Caco-2 (cell line): ENCODE results near the gene LEO1. TPM values are rescaled to one million over a fixed set of nuclear protein-coding genes. Genes with fewer than 3 reads are reported as not detected.

Experiments used
- BruUV-seq: library from RNA; stranded (reverse); fragments of 400-500 nt; replicated peaks from 2 replicates; lab custom pipeline; 2021; lab: Mats Ljungman, UMichigan
- CTCF ChIA-PET: fragments of 300-600 bp; sonication (Branson Sonifier 250); formaldehyde crosslinking; loops from one replicate; lab custom pipeline; 2022; ENCODE audit warnings: antibody characterized with exemption; lab: Charles Lee
- POLR2A ChIA-PET: fragments of 300-600 bp; sonication (Branson Sonifier 250); formaldehyde crosslinking; loops from one replicate; lab custom pipeline; 2022; ENCODE audit warnings: antibody characterized with exemption; lab: Charles Lee
- DNase-seq, 2 experiments: peaks; one replicate each; pipeline versions ENCODE4 v3.0.0 to v3.0.0-alpha.2; 2020 to 2022
- H3K27me3 ChIP-seq: replicated peaks from 2 replicates; pipeline ENCODE4 v1.6.0; 2011; ENCODE audit warnings: low read length; ENCODE audit not compliant: control insufficient read depth, insufficient read depth
- H3K36me3 ChIP-seq: 2 replicates; pipeline ENCODE4 v1.5.1; 2011; ENCODE audit warnings: low read length; ENCODE audit not compliant: control insufficient read depth, insufficient read depth
- H3K4me1 ChIP-seq: fragments of 250-450 bp; sonication (Bioruptor Pico); 2 replicates; pipeline ENCODE4 v1.5.1; 2020; ENCODE audit warnings: mild to moderate bottlenecking
- H3K4me3 ChIP-seq: 2 replicates; pipeline ENCODE4 v1.5.1; 2011; ENCODE audit warnings: low read depth, mild to moderate bottlenecking, control low read depth, low read length
- H3K9me3 ChIP-seq: fragments of 250-450 bp; sonication (Bioruptor Pico); 2 replicates; pipeline ENCODE4 v1.5.1; 2020; ENCODE audit warnings: mild to moderate bottlenecking, moderate library complexity
- H3K27ac Mint-ChIP-seq: one replicate; pipeline ENCODE4 v1.8.0; 2022; ENCODE audit warnings: mixed read lengths; ENCODE audit not compliant: unreplicated experiment
- H3K27me3 Mint-ChIP-seq: one replicate; pipeline ENCODE4 v1.8.0; 2022; ENCODE audit warnings: mixed read lengths; ENCODE audit not compliant: insufficient read depth, unreplicated experiment
- H3K36me3 Mint-ChIP-seq: one replicate; pipeline ENCODE4 v1.8.0; 2022; ENCODE audit warnings: mild to moderate bottlenecking, mixed read lengths; ENCODE audit not compliant: insufficient read depth, unreplicated experiment
- H3K4me1 Mint-ChIP-seq: one replicate; pipeline ENCODE4 v1.8.0; 2022; ENCODE audit warnings: low read depth, mixed read lengths; ENCODE audit not compliant: unreplicated experiment
- H3K4me3 Mint-ChIP-seq: one replicate; pipeline ENCODE4 v1.8.0; 2022; ENCODE audit warnings: mild to moderate bottlenecking, moderate library complexity, mixed read lengths; ENCODE audit not compliant: unreplicated experiment
- H3K9me3 Mint-ChIP-seq: one replicate; pipeline ENCODE4 v1.8.0; 2022; ENCODE audit warnings: mixed read lengths; ENCODE audit not compliant: unreplicated experiment
- intact Hi-C: fragments of 100-400 bp; cut with micrococcal nuclease; formaldehyde crosslinking; loops from one replicate; pipeline ENCODE4 v1.10.0; 2022; ENCODE audit not compliant: unreplicated experiment
- total RNA-seq: library from RNA; stranded (reverse); gene quantifications from 2 replicates; pipeline ENCODE4 v1.2.3, GENCODE V29; 2022
- TF ChIP-seq, protein P1 (sequence below), 2 experiments: fragments of 200-600 bp in 1 of 2; IDR thresholded peaks; 1 replicate in 1 of 2; 2 replicates in 1 of 2; pipeline versions ENCODE4 v1.5.1 to v1.8.0; 2011 to 2022; ENCODE audit warnings: antibody characterized with exemption in 1 of 2, control low read depth in 1 of 2, inconsistent platforms in 1 of 2, low read depth in 1 of 2, low read length in 1 of 2, mild to moderate bottlenecking in 1 of 2, moderate library complexity in 1 of 2; ENCODE audit not compliant: insufficient read depth in 1 of 2, severe bottlenecking in 1 of 2, unreplicated experiment in 1 of 2

The LEO1 gene
- total RNA-seq, 1 experiment from 2014 or later: 30.7 TPM

DNA sequence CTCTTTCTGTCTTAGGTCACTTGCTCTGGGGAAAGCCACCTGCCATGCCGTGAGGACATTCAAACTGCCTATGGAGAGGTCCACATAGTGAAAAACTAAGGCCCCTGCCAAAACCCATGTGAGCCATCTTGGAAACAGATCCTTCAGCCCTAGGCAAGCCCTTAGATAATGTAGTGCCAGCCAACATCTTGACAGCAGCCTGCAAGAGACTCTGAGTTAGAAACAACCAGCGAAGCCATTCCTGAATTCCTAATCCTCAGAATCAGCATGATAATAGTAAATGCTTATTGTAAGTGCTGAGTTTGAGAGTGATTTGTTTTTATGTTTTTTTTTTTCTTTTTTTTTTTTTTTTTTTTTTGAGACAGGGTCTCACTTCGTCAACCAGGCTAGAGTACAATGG is 40.6 kb downstream of the LEO1 start:
- H3K4me1 Mint-ChIP-seq: no peaks in the 10 kb centered on the region
- intact Hi-C loops: no loop called here
- H3K4me3 ChIP-seq: no peak overlapping the region
- H3K27ac Mint-ChIP-seq: no peak overlapping the region
- BruUV-seq: no TSS peak
- H3K4me1 ChIP-seq: no peaks in the 10 kb centered on the region
- H3K27me3 ChIP-seq: no peaks in the 10 kb centered on the region
- H3K4me3 Mint-ChIP-seq: no peak overlapping the region
- no peak for DNase-seq
- TF ChIP-seq, protein P1, sequence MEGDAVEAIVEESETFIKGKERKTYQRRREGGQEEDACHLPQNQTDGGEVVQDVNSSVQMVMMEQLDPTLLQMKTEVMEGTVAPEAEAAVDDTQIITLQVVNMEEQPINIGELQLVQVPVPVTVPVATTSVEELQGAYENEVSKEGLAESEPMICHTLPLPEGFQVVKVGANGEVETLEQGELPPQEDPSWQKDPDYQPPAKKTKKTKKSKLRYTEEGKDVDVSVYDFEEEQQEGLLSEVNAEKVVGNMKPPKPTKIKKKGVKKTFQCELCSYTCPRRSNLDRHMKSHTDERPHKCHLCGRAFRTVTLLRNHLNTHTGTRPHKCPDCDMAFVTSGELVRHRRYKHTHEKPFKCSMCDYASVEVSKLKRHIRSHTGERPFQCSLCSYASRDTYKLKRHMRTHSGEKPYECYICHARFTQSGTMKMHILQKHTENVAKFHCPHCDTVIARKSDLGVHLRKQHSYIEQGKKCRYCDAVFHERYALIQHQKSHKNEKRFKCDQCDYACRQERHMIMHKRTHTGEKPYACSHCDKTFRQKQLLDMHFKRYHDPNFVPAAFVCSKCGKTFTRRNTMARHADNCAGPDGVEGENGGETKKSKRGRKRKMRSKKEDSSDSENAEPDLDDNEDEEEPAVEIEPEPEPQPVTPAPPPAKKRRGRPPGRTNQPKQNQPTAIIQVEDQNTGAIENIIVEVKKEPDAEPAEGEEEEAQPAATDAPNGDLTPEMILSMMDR (IDR thresholded peaks at IDR 0.05; ENCODE audit: insufficient read depth in 1 of 2, low read depth in 1 of 2, low read length in 1 of 2, severe bottlenecking in 1 of 2, unreplicated experiment in 1 of 2): no peak
- H3K27me3 Mint-ChIP-seq: no peaks in the 10 kb centered on the region
- H3K9me3 ChIP-seq: no peaks in the 10 kb centered on the region
- POLR2A ChIA-PET: no interaction called here
- CTCF ChIA-PET: no interaction called here
- H3K36me3 Mint-ChIP-seq: peaks cover 5% of the 10 kb centered on the region
- no peaks in the 10 kb centered on the region for H3K36me3 ChIP-seq
- H3K9me3 Mint-ChIP-seq: no peaks in the 10 kb centered on the region

DNA sequence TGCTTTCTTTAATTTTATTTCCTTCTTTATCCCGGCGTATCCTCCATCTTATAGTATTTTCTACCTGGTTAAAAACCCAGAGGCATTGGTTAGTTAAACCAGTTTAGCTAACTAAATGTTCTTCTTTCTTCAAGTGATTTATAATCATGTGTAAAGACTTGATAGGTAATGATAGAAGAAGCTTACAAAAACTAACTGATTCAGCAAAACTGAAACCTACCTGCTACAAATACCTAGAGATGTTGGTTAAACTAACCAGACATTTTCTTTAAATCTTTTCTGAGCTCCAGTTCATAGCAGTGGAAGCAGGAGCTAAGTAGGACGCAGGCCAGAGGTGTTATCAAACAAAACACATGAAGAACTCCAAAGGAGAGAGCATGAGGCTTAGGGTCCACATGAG is 44.8 kb downstream of the LEO1 start:
- Mint-ChIP-seq H3K27me3 (no peaks in the 10 kb centered on the region), H3K27ac (no peak overlapping the region), H3K36me3 (peaks cover 24% of the 10 kb centered on the region), H3K4me1 (no peaks in the 10 kb centered on the region), H3K9me3 (no peaks in the 10 kb centered on the region), H3K4me3 (no peak overlapping the region)
- Histone ChIP-seq H3K4me3 (no peak overlapping the region), H3K36me3 (no peaks in the 10 kb centered on the region), H3K4me1 (no peaks in the 10 kb centered on the region), H3K27me3 (no peaks in the 10 kb centered on the region), H3K9me3 (no peaks in the 10 kb centered on the region)
- POLR2A ChIA-PET: interaction anchor here (0.6 kb wide), 1 partner anchor 252 kb away, joined by 3 read pairs; no protein-coding TSS in a partner anchor
- BruUV-seq: no TSS peak
- intact Hi-C loops: loop anchor here (5.0 kb wide), 1 partner anchor 280 kb away; no protein-coding TSS in a partner anchor
- DNase-seq: no peak
- TF ChIP-seq, protein P1 (IDR thresholded peaks at IDR 0.05; ENCODE audit: insufficient read depth in 1 of 2, low read depth in 1 of 2, low read length in 1 of 2, severe bottlenecking in 1 of 2, unreplicated experiment in 1 of 2): no peak
- CTCF ChIA-PET: no interaction called here

DNA sequence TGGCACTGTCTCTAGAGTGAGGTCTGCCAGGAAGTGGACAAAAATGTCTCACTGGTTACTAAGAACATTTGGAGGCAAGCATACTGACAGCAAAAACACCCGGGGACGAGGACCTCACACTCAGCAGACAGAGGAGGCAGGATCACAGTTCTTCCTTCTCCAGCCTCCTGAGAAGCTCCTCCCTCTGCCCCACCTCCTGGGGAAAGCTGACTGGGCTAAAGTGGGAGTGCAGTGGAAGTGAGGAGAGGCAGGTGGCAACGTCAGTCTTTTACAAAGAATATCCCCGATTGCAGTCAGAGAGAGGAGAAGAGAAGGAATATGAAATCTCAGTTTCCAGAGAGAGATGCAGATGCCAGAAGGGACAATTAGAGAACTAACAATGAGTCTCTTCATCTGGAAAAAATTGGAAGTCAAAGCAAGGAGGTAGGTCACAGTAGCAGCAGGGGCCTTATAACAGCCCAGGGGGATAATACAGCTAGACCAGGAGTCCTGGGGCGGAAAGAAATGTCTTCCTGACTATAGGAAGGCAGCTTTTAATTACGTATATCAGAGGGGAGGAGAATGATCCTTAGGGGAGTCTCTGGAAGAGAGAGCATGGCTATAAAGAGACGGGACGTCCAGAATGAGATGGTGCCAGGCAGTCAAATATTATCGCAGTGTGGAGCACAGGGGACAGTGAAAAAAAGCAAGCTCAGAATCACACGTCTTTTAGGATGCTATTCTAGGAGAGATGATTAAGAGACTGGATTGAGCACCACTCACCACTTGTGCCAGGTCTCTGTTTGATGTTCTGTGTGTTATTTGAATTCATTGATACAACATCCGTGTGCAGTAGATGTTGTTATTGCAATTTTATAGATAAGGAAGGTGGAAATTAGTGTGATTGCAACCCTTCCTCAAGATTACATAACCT is 47.2 kb downstream of the LEO1 start:
- no peaks in the 10 kb centered on the region for H3K9me3 Mint-ChIP-seq
- H3K4me1 Mint-ChIP-seq: no peaks in the 10 kb centered on the region
- ChIA-PET CTCF (no interaction called here), POLR2A (no interaction called here)
- Histone ChIP-seq H3K36me3 (no peaks in the 10 kb centered on the region; the same call in 1 of the 2 replicates), H3K4me3 (no peak overlapping the region), H3K4me1 (no peaks in the 10 kb centered on the region), H3K9me3 (no peaks in the 10 kb centered on the region), H3K27me3 (no peaks in the 10 kb centered on the region)
- no peaks in the 10 kb centered on the region for H3K27me3 Mint-ChIP-seq
- BruUV-seq: no TSS peak
- intact Hi-C loops: loop anchor here (5.0 kb wide), 1 partner anchor 277 kb away; no protein-coding TSS in a partner anchor
- DNase-seq: peak in 1 of 2 experiments; percentile 8
- no peak overlapping the region for H3K27ac Mint-ChIP-seq
- TF ChIP-seq, protein P1 (IDR thresholded peaks at IDR 0.05; ENCODE audit: insufficient read depth in 1 of 2, low read depth in 1 of 2, low read length in 1 of 2, severe bottlenecking in 1 of 2, unreplicated experiment in 1 of 2): no peak
- H3K36me3 Mint-ChIP-seq: peaks cover 24% of the 10 kb centered on the region
- H3K4me3 Mint-ChIP-seq: no peak overlapping the region
